ENCODE measurements around the gene EPB41L4A.

The EPB41L4A gene

DNA sequence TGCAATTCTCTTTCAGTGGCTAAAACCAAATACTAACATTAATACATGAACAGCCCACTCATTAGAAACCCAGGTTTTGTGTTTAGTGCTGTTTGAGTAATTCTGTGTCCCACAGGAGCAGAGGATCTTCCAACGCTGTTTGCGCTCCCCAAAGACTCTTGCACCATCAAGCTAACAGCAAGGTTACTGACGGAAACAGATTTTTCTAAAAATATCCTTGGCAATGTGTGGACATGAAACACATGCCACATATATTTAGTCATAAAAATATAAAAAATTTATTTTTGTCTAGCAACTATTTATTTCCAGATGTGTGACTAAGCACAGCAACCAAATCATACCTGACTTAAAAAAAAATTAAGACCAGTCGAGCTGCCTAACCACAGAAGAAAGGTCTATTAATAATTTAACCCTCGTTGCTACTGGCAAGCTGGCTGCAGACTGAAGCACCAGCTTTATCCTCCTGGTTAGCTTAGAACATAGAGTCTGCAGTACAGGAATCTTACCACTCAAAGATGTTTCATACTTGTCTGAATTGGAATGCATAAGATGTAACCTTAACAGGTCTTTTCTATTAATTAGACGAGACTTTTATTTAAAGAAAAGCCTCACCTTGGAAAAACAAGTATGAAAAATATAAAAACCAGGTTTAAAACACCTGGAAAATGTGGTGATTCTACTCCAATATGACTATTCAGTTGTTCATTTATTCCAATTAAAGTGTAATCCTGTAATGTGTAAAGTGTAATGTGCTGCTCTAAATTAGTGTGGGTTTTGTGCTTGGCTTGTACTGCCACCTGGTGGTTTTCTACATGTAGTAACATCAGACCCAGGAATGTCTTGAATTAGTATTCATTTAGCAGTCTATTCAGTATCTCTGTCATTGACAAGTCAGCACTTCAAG, 272.5 kb downstream of the EPB41L4A start:
- peak; percentile 46 for DNase-seq

DNA sequence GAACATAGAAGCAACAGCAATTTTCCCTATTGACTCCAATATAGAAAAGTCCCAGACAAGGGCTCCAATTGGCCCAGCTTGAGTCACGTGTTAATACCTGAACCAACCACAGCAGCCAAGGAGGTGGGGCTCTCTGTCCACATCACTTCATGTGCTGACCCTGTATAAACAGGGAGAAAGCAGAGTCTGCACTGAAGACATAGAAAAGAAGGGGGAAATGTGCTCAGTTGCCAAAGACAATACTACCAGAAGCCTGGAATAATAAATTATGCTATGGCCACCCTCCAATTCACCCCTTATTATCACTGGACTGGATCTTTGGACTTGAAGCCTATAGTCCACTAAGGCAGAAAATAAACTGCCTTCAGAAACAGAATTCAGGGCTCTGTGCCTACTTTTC, 275.4 kb downstream of the EPB41L4A start:
- no peak for DNase-seq

DNA sequence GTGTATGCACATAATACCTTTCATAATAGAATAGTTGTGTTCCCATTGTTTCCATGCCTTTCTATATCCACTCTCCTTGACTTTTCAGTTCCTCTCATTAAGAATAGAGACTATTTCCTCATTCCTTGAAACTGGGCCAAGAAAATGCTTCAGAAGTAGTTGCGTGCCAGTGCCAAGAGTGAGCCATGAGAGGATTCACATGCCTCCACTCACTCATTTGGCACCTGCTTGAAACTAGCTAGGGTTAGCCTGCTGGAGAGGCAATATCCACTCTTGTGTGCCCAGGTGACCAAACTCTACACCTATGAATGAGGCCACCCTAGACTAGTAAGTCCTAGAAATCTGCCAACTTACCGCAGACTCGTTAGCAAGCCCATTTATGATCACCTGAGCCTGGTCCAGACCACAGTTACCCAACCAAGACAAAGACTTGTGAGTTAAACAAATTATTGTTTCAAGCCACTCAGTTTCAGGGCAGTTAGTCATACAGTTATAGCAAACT, 276.3 kb downstream of the EPB41L4A start:
- DNase-seq = no peak

DNA sequence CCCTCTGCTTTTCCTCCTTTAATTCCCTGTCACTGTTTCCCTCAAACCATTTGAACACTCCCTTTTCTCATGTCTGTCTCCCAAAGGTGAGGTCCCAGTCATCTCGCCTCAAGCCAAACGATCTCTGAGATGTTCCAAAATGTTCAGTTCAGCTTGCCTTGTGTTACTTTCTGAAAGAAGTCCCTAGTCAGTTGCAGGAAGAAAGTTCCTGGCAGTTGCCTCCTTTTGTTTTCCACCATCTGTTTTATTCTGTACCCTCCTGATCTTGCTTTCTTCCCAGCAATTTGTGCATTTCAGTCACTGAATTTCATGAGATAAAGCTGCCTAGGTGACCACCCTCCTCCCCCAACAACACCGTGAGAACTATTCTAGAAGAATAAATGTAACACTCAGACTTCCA, 277.5 kb downstream of the EPB41L4A start:
- DNase-seq = no peak

DNA sequence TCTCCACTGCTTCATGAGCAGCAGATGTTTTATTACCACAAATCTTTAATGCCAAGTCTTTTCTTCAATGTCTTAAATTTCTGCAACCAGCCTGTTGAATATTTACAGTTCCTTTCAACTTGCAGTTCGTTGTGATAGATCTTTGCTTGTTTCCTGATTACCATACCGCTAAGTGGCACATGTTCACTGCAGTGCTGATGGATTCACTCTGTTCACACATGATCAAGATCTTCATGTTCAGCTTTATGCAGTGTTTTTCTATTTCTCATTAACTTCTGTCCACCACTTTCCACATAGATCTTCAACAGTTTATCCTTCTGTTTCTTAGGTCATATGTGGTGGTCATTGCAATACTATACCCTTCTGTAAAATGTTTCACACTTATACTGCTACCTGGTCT, 280.6 kb downstream of the EPB41L4A start:
- DNase-seq = no peak

DNA sequence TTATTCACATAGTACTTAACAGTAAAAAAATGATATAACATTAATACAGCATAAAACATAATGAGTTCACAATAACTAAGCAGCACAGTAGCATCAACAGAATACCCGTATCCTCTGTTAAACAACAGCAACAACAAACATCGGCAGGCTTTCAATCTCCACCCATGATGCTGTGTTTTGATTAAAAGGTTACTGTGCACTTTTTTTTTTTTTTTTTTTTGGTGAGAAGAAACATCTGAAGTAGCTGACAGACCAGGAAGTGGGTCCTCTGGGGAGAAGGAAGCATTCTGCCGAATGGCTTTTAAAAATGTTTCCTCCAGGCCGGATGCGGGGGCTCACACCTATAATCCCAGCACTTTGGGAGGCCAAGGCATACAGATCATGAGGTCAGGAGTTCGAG, 282.3 kb downstream of the EPB41L4A start:
- no peak for DNase-seq

DNA sequence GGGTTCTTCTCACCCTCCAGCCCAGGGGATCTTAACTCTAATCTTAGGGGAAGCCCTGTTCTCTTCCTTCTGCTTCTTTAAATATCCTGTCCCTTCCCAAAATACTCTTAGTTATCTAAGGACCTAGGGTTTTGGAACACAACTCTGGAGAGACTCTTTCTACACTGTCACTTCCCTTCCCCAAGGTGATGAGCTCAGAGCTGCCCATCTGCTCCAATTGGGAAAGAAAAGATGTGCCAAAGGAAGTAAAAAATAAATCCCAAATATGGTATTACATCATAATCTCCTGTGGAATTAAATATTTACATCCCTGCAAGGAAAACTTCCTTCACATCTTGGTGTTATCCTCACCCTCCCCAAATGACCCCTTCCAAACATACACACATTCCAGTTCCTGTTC, 291.2 kb downstream of the EPB41L4A start:
- no peak for DNase-seq

DNA sequence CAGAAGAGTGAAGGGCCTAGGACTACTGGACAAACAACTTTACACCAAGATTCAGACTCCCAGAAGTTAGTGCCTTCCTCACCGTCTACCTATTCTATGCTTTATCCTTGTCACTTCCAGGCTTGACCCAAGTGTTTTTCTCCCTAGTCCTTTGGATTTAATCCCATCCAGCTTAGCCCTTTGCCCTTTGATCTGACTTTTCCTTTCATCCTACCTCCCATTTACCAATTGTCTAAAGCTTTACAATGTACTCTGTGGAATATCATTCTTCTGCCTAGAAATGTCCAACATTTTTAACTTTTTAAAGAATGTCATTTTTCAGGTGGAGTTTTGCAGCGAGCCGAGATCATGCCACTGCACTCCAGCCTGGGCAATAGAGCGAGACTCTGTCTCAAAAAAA, 292.1 kb downstream of the EPB41L4A start:
- no peak for DNase-seq

DNA sequence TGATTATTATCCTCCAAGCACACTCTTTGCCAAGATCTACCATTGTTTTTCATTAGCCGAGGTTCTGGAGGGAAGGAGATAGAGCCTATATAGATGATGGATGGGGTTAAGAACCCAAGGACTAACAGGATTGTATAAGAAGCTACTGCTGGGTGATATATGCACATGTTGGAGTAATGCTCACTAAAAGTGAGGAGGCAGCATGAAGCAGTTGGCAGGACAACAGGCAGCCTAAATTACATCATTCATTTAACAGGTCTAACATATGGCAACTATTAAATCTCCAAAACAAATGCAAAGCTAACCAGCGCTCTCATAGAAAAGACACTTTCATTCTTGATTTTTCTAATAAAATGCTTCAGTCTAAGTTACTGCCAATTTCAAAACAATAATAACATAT, 293.2 kb downstream of the EPB41L4A start:
- no peak for DNase-seq

DNA sequence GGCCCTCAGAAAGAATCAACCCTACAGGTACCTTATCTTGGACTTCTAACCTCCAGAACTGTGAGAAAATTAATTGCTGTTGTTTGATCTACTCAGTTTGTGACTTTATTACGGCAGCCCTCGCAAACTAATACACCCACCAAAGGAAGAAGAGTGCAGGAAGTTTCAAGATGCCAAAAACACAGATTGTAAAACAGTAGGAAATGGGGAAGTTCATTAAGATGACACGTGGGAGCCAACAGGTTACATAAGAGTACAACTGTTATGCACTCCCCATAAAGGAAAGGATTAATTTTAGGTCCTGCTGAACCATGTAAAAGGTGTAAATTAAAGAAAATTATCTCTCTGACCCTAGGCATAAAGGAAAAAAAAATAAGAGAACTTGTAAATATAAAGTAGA, 294.3 kb downstream of the EPB41L4A start:
- no peak for DNase-seq

DNA sequence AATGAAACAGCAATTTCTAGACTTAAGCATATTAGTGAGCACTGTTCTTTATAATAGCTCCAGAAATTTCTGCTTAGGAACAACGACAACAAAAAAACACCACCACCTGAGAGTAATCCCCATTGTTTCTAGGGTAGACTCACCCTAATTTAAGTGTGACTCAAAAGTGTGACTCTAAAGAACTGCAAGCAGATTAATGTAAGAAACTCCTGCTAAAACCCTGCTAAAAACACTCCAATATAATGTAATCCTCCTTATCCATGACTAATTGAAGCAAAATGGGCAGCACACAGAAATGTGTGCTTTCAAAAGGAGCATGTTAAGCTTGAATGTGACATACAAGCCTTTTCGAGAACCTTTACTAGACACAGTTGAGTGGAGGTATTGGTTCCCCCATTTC, 296.0 kb downstream of the EPB41L4A start:
- DNase-seq = no peak

DNA sequence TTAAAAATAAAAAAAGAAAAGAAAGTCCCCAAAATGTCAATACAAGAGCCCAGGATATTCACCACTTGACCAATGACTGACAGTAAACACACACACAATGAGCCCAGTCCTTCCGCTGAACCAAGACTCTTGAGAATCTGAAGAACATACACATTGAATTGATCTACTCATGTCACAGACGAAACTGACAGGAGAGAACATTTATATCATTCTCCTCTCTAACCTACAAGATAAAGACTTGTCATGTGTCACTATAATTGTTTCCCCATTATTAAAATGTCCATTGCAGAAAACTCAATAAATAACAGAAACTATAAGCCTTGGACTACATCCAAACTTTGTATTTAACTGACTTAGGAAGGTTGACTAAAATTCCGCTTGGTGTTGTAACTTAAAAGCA, 296.7 kb downstream of the EPB41L4A start:
- no peak for DNase-seq

DNA sequence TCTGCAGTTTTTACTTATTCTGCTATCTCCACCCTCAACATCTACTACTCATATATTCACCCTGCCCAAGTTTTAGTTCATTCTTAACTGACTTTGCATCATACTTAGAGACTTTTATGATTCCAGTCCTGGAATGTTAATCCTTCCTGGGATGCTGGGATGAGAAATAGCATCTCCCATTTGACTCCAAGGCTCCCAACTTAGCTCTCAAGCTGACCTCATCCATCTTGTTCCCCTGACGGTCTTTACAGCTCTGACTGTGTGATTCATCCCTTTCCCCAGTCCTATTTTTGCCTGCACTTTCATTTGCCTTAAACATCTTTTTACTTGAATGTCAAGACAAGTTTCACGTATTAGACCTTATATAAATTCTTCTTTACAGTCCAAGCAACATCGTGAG, 297.8 kb downstream of the EPB41L4A start:
- no peak for DNase-seq

DNA sequence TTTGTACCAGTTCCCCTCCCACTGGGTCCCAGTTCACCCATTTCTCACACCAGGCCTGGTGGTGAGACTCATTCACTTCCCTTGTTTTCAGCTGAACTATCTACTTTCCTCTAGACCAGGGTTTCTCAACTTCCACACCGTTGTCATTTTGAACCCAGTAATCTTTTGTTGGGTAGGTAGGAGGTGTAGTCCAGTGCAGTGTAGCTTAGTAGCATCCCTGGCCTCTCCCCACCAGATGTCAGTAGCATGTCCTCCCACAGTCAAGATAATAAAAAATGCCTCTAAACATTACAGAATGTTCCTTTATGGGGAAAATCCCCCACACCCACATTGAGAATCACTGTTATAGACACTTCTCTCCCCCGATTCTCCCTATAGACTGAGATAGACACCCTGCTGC, 299.1 kb downstream of the EPB41L4A start:
- no peak for DNase-seq

DNA sequence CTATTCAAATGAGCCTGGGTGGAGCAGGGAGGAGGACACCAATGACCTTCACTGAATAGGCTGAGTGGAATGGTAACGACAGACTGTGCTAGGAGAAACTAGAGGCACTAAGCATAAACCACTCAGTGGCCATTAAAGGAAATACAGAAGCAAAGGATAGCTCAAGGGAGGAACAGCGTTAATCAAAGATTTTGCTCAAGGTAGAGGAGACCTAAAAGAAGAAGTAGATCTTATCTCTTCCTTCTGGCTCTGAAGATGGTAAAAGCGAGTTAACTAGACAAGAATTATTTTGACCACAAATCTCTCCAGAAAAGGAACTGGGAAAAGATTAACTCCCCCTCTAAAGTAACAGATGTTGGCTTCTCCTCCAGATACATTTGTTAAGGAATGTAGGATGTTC, 299.6 kb downstream of the EPB41L4A start:
- no peak for DNase-seq

DNA sequence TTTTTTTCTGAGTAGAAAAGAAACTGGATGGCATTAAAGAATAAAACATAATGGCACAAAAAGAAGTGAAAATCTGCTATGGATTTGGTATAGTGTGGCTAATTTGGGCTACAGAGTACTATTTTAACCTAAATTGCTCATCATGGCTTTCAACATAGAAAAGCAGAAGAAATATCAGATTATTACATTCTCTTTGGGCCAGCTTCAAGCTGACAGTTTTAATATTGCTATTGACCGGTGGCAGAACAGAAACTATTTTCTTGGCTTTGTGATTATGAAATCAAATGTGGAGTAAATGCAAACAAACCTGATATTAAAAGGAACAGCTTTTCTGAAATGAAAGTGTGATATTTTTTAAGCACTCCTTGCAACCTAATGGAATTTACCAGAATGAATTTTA, 301.5 kb downstream of the EPB41L4A start:
- no peak for DNase-seq

DNA sequence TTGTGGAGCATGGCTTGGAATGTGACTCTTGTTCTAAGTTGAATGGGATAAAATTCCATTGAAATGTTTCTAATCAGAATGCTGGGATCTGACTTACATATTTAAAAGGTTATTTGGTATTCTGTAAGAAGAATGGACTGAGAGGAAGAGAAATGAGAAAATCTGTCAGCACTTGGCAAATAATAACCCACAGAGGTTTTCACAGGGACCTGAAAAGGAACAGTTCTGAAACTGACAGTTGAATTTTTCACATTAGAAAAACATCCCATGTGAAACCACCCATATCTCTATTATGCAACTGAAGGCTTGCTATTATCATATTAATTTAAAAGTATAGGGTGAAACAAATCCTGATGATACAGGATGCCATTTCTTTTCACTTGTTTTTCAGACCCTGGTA, 302.7 kb downstream of the EPB41L4A start:
- DNase-seq = no peak

DNA sequence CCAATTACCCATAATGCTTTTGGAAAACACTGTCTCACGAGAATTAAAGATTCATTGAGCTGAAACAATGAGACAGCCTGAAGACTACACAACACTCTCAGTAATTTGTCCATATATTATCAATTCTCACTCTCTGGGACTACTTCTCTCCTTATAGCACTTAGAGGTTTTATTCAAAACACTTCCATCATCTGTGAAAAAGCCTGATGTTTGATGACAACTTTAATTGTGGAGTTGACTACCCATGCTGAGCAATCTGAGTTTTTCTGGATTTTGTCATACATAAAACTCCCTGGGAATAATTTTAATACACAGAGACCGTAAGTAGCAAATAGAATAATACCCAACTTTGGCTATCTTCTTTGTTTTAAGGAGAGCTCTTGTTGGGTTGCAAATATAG, 305.5 kb downstream of the EPB41L4A start:
- DNase-seq = no peak
